UCSD-AML1 (cell line): ENCODE data around the gene TNIP3.
A peak's percentile ranks its signal among the peaks of the same experiment; 100 is the strongest.
"Not testable (repeated sequence)": the region's sequence is repeated elsewhere in the genome, so short reads cannot be mapped to it uniquely, and the experiment has no call there.

Experiments
- DNase-seq: peaks from one replicate; lab custom pipeline; 2025; ENCODE audit not compliant: unreplicated experiment; lab: John Stamatoyannopoulos, UW

The TNIP3 gene

DNA sequence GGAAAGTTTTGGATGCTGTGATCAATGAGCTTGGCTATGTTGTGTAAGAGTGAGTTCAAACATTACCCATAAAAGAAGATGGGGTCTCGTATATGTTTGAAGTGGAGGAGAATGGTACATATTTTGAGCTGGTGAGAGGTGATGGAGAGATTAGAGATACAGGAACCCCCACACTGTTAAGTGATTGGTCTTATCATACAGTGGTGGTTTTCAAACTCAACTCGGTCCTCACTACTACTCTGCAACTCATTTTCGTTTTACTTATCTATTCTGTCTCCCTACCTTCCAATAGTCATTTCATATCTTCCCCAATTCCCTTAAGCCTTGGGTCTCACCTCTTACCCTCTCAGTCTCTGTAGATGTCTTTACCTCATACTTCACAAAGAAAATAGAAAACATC is 16.4 kb upstream of the TNIP3 start:
- no peak for DNase-seq

DNA sequence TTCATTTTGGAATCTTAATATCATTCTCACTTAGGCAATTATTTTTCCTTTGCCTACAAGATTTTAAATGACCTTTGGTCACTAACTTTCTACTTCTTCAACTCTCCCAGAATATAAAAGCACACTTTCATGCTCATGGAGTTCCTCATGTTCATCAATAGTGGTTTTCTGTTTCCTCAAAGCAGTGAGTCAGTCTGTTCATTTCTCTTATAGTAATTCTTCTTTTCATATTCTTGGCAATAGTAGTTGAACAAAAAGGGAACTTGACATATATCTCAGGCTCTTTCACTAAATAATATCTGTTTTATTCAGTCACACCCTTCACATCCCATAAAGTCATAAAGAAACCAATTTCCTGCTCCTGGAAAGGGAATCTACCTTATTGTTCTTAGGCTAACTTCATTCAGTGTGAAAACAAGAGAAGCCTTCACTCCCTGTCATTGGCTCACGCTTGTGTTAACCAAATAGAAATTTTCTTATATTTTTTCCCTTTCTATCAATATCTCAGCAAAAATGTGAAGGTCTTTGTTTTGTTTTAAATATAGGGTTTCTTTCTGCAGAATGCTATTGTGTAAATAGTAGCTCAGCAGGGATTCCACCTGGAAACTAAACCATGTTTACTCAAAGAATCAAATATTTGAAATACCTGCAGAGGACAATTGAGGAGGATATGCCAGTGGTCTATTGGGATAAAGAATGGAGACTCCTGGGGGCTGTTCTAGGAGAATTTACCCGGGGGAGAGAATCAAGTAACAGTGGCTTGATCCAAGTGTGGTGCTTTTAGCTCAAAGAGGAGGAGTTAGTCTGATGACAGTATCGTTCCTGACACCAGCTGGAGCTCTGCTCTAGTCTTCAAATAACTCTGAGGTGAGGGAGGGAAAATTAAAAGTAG is 13.4 kb upstream of the TNIP3 start:
- DNase-seq: no peak

DNA sequence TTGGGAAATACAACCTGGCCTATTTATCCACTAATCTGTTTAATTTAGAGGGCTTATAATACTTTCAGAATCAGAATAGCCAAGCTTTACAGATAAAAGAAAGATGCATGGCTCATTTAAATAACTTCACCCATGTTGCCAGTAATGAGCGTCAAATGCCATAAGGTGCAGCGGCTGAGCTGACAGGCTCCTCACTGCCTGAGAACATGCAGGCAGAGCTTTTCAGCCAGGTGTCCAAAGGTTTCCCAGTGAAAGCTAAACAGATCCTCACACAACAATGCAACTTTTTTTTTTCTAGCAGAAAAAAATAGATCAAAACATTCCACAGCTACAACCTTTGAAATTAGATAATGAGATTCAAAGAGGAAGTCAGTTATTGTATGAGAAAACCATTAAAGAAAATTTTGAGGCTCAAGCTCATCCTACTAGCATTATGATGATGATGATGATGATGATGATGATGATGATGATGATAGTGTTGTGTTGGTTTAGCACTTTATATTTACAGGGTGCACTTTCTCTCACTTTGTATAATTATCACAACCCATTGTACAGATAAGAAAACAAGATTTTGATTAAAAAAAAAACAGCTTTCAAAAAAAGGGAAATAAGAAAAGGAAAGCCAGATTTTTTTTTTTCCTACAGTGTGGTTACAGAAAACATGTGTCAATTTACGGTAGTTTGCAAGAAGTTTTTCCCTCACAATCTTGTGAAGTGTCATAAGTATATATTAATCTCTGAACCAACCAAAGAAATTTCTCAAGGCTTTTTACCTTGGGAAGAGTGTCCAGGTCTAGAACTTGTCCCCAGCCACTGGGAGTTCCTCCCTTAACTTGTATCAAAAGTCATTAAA is 12.2 kb upstream of the TNIP3 start:
- no peak for DNase-seq

DNA sequence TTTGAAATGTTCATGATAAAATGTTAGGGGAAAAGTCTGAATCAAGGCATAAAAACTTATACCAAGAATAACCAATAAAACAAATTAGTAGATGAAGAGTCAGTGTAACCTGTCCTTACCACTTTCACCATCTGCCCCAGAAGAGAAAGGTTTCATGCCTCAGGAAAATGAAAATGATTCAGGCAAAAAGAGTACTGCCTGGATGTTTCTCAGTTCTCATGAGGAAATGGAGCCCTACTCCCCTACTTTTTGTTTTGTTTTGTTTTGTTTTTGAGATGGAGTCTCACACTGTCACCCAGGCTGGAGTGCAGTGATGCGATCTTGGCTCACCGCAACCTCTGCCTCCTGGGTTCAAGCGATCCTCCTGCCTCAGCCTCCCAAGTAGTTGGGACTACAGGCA is 7.4 kb upstream of the TNIP3 start:
- DNase-seq: not testable (repeated sequence)

DNA sequence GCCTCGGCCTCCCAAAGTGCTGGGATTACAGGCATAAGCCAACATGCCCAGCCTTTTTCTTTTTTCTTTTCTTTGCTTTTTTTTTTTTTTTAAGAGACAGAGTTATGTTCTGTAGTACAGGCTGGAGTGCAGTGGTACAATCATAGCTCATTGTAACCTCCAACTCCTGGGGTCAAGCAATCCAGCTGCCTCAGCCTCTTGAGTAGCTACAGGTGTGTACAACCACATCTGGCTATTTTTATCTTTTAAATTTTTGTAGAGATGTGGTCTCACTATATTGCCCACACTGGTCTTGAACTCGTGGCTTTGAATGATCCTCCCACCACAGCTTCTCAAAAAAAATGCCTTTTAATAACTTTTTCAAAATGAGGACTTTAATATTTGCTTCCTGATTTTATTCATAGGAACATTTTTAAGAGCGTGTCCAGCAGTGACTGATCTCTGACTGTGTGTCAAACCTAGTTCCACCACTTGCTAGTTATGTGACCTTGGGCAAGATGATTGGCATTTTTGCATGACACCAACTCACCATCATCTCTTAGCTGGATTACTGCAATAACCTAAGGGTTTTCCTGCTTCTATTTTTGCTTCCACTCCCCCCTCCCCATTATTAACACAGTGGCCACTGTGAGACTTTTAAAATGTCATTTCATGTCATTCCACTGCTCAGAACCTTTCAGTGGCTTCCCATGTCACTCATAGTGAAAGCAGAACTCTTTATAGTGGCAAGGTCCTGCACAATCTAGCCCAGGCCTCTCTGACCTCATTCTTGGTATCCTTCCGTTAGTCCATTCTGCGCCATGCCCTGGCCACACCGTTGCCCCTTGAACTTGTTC is 4.5 kb upstream of the TNIP3 start:
- DNase-seq: peak; percentile 34

DNA sequence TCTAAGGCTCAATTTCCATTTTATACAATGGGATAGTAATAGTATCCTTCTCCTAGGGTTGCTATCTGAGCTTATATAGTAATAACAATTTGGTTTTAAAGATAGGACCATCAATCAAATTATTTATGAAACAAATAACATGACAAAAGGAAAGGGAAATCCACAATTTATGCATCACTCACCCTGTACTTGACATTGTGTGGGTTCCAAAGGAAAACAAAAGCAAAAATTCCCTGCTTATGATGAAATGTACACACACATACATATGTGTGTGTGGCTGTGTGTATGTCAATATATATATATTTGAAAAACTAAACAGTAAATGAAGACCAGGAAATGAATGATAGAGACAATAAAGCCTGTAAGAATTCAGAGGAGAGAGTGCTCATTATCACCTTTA is 2.9 kb upstream of the TNIP3 start:
- DNase-seq: no peak

DNA sequence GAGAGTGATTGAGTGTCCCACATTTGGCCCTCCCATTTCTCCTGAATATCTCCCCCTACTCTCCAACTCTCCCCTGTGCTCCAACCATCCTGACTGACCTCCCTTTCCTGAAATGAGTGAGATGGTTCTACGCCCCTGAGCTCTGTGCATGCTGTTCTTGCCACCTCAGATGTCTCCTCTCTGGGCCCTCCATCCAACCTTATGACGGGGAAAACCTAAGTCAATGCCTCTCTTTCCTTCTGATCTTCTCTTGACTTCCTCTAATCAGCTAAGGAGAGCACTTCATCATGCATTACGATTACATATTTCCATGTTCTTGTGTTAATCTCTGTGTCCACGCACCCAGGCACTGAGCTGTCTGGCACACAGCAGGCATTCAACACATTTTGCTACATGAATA is 1.1 kb upstream of the TNIP3 start:
- no peak for DNase-seq

DNA sequence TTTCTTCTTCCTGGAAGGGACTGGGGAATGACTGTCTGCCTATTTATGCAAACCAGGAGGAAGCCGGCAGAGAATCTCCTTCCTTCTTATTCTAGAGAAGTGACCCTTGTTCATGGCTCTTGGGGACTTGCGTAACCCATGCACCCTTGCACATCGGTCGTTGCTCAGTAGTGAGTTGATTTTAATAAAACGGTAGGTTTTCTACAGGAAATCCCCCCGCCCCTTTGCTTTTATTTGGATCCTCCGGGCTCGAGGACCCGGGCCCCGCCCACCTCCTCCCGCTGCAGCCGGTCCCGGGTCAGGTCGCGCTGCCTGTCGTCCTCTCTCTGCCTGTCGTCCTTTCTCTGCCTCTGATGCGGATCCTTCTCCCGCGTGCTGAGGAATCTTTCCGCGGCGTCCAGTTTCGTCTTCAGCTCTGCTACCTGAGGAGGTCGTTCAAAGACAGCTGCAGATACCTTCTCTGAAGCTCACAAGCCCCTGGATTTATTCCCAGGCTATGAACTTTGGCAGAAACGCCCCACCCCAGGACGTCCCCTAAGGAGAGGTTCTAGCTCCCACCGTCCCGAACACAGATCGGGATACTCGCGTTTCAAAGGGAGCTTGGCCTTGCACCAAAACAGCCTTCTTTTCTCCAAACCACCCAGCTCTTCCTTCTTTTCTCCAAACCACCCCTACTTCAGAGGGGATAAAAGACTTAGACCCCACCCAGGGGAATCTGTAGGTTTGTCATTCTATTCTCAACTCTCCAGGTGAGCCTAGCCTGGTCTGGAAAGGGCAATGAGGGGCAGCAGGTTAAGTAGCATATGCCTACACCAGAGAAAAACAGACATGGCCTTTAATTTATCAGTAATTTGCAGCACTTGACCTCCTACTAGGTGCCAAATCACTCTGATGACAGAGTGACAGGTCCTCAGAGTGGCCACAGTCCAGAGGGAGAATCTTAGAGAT is 7.0 kb downstream of the TNIP3 start:
- DNase-seq: no peak

DNA sequence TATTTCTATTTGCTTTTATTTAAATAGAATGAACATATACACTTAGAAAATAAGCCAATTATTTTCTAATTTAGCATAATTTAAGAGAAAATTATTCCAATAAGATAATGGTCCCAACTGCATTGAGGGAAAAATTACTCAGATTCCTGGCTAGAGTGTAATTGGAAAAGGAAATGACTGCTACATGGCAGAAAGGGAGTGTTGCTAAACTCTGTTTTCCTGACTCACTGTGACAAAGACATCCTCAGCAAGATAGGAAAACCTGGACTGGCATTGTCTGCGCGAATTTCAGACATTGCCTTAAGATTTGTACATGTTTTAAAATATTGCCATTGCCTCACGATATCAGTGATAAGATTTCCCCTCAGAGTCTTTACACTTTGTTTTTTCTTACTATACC is 8.2 kb downstream of the TNIP3 start:
- no peak for DNase-seq

DNA sequence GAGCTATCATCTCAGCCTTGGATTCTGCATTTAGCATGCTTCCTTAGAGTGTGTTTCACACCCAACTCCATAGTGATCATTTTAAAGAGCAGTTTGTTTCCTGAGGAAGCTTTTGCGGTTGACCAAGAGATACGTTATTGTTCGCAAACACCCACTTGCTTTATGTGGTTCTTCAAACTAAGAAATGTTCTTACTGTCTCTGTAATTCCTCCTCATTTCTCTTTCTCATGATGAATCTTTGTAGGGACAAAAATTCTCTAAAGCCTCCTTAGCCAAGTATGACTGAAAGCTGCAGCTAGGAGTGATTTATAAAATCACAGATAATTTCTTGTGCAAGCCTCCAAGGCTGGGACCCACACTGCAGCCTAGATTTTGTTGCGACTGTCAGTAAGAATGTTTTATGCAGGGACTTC is 10.0 kb downstream of the TNIP3 start:
- DNase-seq: no peak

DNA sequence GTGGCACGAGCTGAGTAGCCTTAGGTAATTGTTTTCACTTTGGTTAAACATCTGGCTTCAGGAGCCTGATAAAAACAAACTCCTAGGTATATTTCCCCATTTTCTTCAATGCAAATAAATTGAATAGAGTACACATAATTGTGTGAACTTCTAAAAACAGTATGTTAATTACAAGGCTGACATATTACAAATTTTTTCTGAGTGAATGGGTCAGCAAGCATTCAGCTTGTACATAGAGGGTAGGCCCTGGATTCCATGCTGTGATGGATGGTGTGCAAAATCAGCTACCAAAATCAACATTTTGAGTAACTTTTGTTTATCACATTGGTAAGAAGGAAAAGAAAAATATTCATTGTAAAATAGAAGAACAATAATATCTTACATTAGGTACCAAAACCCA is 12.2 kb downstream of the TNIP3 start:
- DNase-seq: no peak

DNA sequence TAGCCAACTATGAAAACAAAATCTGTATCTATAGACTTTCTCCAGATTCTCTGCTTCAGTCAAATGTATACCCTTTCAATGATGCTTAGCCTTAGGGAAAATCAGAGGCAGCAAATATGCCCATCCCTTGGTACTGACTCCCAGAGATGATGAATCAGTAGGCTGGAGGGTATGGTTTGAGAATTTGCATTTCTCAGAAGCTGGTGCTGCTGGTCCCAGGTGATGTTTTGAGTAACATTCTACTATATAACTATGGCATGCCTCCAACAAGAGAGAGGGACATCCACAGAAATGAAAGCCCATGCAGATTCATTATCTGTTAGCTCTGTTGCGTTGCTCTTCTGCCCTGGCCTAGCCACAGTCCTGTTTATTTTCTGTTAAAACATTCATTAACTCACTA is 13.6 kb downstream of the TNIP3 start:
- no peak for DNase-seq

DNA sequence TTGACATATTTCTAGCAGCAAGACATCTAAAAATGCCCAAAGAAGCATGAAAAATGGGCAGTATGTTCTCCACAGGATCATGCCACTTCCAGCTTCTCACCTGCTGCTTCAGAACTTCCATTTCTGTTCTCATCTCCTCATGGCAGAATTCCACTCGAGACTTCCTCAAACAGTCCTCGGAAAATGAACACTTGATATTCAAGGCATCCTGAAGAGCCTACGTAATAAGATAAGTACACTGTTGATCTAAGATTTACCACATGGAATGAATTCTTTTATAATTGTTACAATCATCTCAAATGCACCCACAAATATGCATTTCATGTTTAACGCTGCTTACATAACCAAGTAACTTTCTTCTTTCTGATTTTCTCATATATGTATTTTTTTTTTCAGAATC is 14.1 kb downstream of the TNIP3 start:
- DNase-seq: no peak

DNA sequence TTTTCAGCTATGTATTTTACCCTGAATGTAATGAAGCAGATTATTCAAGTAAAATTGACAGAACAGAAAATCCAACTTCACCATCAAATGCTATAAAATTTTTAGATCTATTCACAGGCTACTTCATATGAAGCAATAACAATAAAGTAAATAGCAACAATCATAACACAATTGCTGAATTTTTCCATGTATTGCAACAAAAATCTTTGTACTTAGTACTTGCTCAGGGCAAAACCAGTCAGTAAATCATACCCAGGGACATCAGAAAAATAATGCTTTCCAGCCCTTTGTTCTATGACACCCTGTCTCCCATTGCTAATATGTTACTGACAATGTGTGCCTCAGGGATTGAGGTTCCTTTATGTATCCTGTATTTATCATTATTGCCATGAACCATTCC is 15.5 kb downstream of the TNIP3 start:
- no peak for DNase-seq

DNA sequence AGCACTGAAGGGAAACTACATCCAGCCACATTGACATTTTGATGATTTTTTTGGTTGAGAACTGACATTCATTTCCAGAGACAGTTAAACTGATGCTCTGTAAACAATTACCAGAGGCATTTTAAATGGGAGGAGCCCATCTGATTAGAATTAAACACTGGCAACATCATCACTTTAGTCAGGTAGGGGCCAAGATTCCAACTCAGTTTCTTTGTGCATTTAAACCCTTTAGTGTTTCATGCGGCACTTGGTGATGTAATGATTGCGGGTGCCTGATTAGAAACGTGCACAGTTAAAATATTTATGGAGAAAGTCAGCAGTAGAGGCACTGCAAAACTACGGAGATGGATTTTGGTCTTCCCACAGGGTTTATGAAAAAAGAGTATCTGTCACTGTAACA is 16.1 kb downstream of the TNIP3 start:
- DNase-seq: no peak

DNA sequence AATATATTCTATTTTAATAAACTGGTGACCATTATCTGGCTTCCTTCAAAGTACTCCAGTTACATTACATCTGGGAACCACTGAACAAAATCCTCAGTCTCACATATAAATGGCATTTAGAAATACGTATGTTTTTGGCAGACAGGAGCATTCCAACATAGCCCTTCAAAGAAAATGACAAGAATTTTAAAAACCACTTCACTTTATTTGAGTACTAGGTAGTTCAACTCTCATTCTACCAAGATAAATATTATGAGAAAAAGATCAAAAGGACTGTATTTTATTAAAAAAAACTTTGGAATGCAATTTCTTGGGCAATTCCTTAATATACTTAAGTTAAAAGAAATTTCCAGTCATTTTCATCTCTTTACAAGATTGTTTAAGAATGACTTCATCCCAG is 17.6 kb downstream of the TNIP3 start:
- no peak for DNase-seq

DNA sequence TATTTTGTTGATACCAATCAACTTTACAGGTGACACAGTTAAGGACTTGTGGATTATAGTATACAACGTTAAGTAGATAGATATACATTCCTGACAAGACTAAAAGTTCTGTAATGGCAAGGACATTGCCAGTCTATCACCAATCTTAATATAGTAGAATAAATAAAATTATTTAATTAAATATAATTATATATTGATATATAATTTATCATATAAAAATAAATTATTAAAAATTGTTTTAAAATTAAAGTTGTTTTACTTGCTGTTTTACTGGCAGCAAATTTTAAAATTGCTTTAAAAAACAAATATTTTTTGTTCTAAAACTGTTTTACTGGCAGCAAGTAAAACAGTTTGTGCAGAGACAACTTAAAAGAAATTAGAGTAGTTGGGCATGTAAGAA is 18.7 kb downstream of the TNIP3 start:
- no peak for DNase-seq

DNA sequence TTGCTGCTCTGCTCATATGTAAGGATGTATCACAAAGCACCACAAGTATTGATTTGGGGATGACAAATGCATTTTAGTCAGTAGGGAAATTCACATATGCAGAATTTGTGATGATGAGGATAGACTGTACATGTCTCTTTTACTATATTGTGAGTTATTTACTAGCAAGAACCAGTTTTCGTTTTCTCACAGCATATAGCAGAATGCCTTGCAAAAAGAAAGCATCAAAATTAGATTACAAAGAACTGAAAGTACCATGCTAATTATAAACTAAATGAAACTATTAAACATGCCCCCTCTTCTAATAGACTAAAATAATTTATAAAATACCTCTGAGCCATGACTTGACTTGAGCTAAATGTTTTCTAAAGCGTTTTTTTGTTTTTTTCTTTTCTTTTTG is 20.1 kb downstream of the TNIP3 start:
- DNase-seq: no peak

DNA sequence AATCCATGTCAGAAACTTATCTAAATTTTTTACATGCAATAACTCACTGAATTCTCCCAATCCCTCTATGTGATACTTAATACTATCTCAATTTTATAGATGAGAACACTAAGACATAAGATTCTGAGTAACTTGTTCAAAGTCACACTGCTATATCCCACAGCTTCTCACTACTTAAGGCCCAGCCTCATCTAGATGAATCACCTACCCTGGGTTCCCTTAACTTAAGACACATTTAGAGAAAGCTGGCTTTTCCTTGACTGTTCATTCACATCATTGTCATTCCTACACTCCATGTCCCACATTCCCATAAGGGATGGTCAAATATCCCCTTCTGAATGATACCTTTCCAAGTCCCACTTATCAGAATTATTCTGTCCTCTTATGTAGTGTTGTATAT is 21.0 kb downstream of the TNIP3 start:
- no peak for DNase-seq

DNA sequence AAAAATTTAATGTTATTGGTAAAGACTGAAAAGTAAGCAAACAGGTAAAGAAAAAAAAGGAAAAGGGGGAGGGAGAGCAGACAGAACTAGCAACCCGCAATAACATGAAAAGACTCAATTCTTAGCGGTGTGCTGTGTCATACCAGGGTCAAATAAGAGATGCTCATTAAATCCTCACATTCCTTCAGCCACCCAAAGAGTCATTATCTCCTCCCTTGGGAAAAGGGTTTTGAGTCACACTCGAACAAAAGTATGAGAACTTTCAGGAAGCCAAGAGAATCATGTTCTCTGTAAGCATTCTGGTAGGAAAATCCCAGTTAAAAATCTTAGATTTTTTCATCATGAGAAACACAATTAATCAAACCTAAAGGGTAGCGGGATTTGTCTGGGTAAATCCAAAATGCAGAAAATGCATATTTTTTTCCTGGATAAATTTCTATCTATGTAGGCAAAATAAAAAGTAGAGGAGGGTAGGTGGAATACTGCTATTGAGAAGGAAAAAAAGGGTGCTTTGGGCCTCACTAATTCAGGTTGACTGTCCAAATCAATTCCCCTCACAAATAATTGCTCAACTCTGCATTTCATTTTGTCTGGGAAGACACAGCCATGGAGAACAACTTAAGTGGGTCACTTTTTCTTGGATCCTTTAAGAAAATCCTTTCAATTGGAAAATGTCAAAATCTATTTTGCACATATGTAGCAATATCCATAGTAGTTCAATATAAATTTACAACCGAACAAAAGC is 23.2 kb downstream of the TNIP3 start:
- DNase-seq: no peak
